Keratinocyte (primary cell): ENCODE results near the gene TAF1B. TPM values are rescaled to one million over a fixed set of nuclear protein-coding genes. Genes with fewer than 3 reads are reported as not detected.

Experiments used
- DNase-seq: peaks from one replicate; pipeline ENCODE4 v3.0.0-alpha.2; 2011; ENCODE audit warnings: low read depth, missing footprints, low spot score
- FAIRE-seq: peaks from 2 replicates; lab custom pipeline; 2011; peaks lifted over from hg19 to GRCh38; lab: Jason Lieb, UNC
- H2AFZ ChIP-seq: 2 replicates; pipeline ENCODE4 v1.6.0; 2012; ENCODE audit warnings: low read length, control low read depth, inconsistent platforms; ENCODE audit not compliant: control insufficient read depth
- H3K27ac ChIP-seq: 2 replicates; pipeline ENCODE4 v1.5.1; 2011; ENCODE audit warnings: low read length; ENCODE audit not compliant: control insufficient read depth, insufficient read depth
- H3K27me3 ChIP-seq: 3 replicates; pipeline ENCODE4 v1.6.0; 2011; ENCODE audit warnings: low read length; ENCODE audit not compliant: control insufficient read depth, insufficient read depth; ENCODE audit errors: extremely low read depth
- H3K36me3 ChIP-seq, 2 experiments: 2 replicates in 1 of 2; 3 replicates in 1 of 2; pipeline ENCODE4 v1.5.1; 2011; ENCODE audit warnings: low read length in 2 of 2, mild to moderate bottlenecking in 1 of 2; ENCODE audit not compliant: control insufficient read depth in 2 of 2, insufficient read depth in 2 of 2; ENCODE audit errors: extremely low read depth in 1 of 2
- H3K4me1 ChIP-seq: 3 replicates; pipeline ENCODE4 v1.5.1; 2011; ENCODE audit warnings: low read length; ENCODE audit not compliant: control insufficient read depth, insufficient read depth; ENCODE audit errors: extremely low read depth
- H3K4me2 ChIP-seq: 3 replicates; pipeline ENCODE4 v1.6.0; 2011; ENCODE audit warnings: low read depth, low read length; ENCODE audit not compliant: control insufficient read depth, insufficient read depth; ENCODE audit errors: extremely low read depth
- H3K4me3 ChIP-seq, 3 experiments: fragments of 200-600 bp in 1 of 3; sonication (generic) in 1 of 3; 2 replicates in 2 of 3; 3 replicates in 1 of 3; pipeline ENCODE4 v1.5.1; 2011 to 2016; ENCODE audit warnings: low read length in 3 of 3, mild to moderate bottlenecking in 3 of 3, control low read depth in 2 of 3, inconsistent platforms in 1 of 3, low read depth in 1 of 3, mixed read lengths in 1 of 3, mixed run types in 1 of 3, moderate library complexity in 1 of 3; ENCODE audit not compliant: control insufficient read depth in 2 of 3, insufficient read depth in 2 of 3; ENCODE audit errors: extremely low read depth in 1 of 3
- H3K79me2 ChIP-seq: 2 replicates; pipeline ENCODE4 v1.6.0; 2012; ENCODE audit warnings: low read length; ENCODE audit not compliant: control insufficient read depth, insufficient read depth
- H3K9ac ChIP-seq: 3 replicates; pipeline ENCODE4 v1.6.0; 2011; ENCODE audit warnings: low read length; ENCODE audit not compliant: control insufficient read depth, insufficient read depth; ENCODE audit errors: extremely low read depth
- H3K9me1 ChIP-seq: 3 replicates; pipeline ENCODE4 v1.6.0; 2011; ENCODE audit warnings: low read length; ENCODE audit not compliant: control insufficient read depth, insufficient read depth; ENCODE audit errors: extremely low read depth
- H3K9me3 ChIP-seq: 2 replicates; pipeline ENCODE4 v1.5.1; 2012; ENCODE audit warnings: low read depth, low read length; ENCODE audit not compliant: control insufficient read depth
- H4K20me1 ChIP-seq: 3 replicates; pipeline ENCODE4 v1.6.0; 2011; ENCODE audit warnings: low read length; ENCODE audit not compliant: control insufficient read depth, insufficient read depth; ENCODE audit errors: extremely low read depth
- EZH2 ChIP-seq: IDR thresholded peaks from one replicate; pipeline ENCODE4 v1.6.1; 2012; ENCODE audit warnings: inconsistent platforms, mild to moderate bottlenecking, low read length, moderate library complexity
- dilution Hi-C: fragments of 300-500 bp; cut with MboI; formaldehyde crosslinking; loops from one replicate; pipeline ENCODE4 v1.7.0; 2020; ENCODE audit warnings: low sequenced_read_pairs; ENCODE audit not compliant: extremely low pct_ligation_motif_present
- polyA plus RNA-seq, 5 experiments: library from polyadenylated mRNA; depleted of rRNA in 3 of 5; stranded (reverse) in 3 of 5; stranded (forward) in 1 of 5; unstranded in 1 of 5; fragments of >200 nt; gene quantifications; 1 replicate in 1 of 5; 2 replicates in 3 of 5; 3 replicates in 1 of 5; pipeline versions ENCODE4 v1.2.1 to v1.2.3, GENCODE V29; 2011 to 2012; ENCODE audit warnings: missing spikeins in 2 of 5, low read depth in 1 of 5, low replicate concordance in 1 of 5
- TF ChIP-seq, protein P1 (sequence below), 3 experiments: IDR thresholded peaks in 1 of 3; conservative IDR thresholded peaks in 1 of 3; optimal IDR thresholded peaks in 1 of 3; 2 replicates in 2 of 3; 3 replicates in 1 of 3; pipeline versions ENCODE3 to v1.5.1; 2011; ENCODE audit warnings: low read length in 3 of 3, mild to moderate bottlenecking in 3 of 3, moderate library complexity in 2 of 3, control low read depth in 1 of 3, inconsistent platforms in 1 of 3; ENCODE audit not compliant: insufficient read depth in 2 of 3; ENCODE audit errors: extremely low read depth in 1 of 3

The TAF1B gene
- polyA plus RNA-seq, 1 donor (not counting 4 experiments of a cell fraction or from before 2014, with no cell fraction given), result 16.5 TPM

DNA sequence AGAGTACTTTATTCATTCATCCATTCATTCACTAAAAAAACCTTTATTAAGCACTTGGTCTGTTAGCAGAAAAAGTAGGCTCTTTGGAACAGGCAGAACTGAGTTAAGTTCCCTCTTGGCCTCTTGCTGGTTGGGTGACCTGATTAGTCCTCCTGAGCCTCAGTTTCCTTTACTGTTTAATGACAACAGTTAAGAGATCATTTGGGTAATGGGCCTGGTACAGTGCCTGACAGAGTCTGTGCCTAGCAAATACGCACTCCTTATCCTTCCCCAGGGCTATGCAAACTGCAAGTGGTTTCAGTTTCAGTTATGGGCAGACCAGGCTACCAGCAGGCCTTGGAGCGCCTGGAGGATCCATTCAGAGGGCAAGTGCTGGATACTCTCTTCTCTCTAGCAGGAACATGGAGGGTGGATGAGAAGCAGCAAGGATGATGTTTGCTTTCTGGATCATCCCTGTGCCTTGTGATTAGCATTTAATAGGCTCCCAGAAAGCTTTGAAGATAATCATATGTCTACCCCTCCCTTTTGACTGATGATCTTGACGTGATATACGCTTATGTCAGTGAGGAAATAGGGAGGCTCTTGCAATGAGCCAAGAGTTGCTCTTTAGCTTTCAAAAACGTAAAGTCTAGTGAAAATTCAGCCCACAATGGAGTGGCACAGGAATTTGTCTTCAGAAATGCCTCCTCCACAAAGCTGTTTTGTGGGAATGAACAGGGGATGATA lies 12.4 kb upstream of the TAF1B start:
- Histone ChIP-seq H3K9ac (peak overlapping the region; percentile 11), H3K9me1 (no peaks in the 10 kb centered on the region), H2AFZ (peak overlapping the region; percentile 63), H3K4me3 (peak overlapping the region in 2 of 3 experiments; percentile 6 to 41), H3K79me2 (no peaks in the 10 kb centered on the region), H3K36me3 (no peaks in the 10 kb centered on the region), H3K27ac (peak overlapping the region; percentile 64), H3K27me3 (no peaks in the 10 kb centered on the region), H3K9me3 (no peaks in the 10 kb centered on the region), H4K20me1 (no peaks in the 10 kb centered on the region), H3K4me1 (peaks cover 33% of the 10 kb centered on the region), H3K4me2 (peak overlapping the region; percentile 70)
- TF ChIP-seq EZH2, result no peak
- TF ChIP-seq, protein P1, sequence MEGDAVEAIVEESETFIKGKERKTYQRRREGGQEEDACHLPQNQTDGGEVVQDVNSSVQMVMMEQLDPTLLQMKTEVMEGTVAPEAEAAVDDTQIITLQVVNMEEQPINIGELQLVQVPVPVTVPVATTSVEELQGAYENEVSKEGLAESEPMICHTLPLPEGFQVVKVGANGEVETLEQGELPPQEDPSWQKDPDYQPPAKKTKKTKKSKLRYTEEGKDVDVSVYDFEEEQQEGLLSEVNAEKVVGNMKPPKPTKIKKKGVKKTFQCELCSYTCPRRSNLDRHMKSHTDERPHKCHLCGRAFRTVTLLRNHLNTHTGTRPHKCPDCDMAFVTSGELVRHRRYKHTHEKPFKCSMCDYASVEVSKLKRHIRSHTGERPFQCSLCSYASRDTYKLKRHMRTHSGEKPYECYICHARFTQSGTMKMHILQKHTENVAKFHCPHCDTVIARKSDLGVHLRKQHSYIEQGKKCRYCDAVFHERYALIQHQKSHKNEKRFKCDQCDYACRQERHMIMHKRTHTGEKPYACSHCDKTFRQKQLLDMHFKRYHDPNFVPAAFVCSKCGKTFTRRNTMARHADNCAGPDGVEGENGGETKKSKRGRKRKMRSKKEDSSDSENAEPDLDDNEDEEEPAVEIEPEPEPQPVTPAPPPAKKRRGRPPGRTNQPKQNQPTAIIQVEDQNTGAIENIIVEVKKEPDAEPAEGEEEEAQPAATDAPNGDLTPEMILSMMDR (optimal IDR thresholded peaks at IDR 0.05 in 1 of 3, IDR thresholded peaks at IDR 0.05 in 1 of 3, conservative IDR thresholded peaks at IDR 0.05 in 1 of 3; ENCODE audit: extremely low read depth in 1 of 3, insufficient read depth in 2 of 3, low read length in 3 of 3), result no peak
- dilution Hi-C loops, result no loop called here
- no peak for DNase-seq
- FAIRE-seq, result peak; percentile 71

DNA sequence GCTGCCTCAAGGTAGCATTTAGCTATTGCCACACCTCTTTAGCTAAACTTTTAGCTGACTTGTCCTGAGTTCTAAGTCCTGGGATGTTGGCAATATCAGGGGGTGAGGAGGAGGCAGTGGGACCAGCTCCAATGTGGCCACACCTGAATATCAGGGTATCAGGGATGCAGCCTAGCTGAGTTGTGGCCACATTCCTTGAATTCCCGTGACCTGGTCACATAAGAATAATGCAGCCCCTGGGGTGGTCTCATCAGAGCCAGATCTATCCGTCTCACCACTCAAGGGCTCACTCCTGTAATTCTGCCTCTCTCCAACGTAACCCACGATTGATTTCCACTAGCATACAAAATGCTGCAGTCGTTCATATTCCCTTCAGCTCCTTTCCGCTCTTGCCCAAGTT lies 11.6 kb upstream of the TAF1B start:
- H3K27ac ChIP-seq, result no peak overlapping the region
- peaks cover 35% of the 10 kb centered on the region for H3K4me1 ChIP-seq
- H3K79me2 ChIP-seq, result no peaks in the 10 kb centered on the region
- H3K9me3 ChIP-seq, result no peaks in the 10 kb centered on the region
- no peaks in the 10 kb centered on the region for H3K9me1 ChIP-seq
- H2AFZ ChIP-seq, result no peak overlapping the region
- H4K20me1 ChIP-seq, result no peaks in the 10 kb centered on the region
- no peaks in the 10 kb centered on the region for H3K27me3 ChIP-seq
- no peak overlapping the region for H3K4me3 ChIP-seq
- no peaks in the 10 kb centered on the region for H3K36me3 ChIP-seq
- no peak overlapping the region for H3K9ac ChIP-seq
- dilution Hi-C loops, result no loop called here
- TF ChIP-seq, protein P1 (optimal IDR thresholded peaks at IDR 0.05 in 1 of 3, IDR thresholded peaks at IDR 0.05 in 1 of 3, conservative IDR thresholded peaks at IDR 0.05 in 1 of 3; ENCODE audit: extremely low read depth in 1 of 3, insufficient read depth in 2 of 3, low read length in 3 of 3), result no peak
- TF ChIP-seq EZH2, result no peak
- FAIRE-seq (no peak), DNase-seq (no peak)
- no peak overlapping the region for H3K4me2 ChIP-seq
